Measurements from ENCODE around the gene SQSTM1.

DNA sequence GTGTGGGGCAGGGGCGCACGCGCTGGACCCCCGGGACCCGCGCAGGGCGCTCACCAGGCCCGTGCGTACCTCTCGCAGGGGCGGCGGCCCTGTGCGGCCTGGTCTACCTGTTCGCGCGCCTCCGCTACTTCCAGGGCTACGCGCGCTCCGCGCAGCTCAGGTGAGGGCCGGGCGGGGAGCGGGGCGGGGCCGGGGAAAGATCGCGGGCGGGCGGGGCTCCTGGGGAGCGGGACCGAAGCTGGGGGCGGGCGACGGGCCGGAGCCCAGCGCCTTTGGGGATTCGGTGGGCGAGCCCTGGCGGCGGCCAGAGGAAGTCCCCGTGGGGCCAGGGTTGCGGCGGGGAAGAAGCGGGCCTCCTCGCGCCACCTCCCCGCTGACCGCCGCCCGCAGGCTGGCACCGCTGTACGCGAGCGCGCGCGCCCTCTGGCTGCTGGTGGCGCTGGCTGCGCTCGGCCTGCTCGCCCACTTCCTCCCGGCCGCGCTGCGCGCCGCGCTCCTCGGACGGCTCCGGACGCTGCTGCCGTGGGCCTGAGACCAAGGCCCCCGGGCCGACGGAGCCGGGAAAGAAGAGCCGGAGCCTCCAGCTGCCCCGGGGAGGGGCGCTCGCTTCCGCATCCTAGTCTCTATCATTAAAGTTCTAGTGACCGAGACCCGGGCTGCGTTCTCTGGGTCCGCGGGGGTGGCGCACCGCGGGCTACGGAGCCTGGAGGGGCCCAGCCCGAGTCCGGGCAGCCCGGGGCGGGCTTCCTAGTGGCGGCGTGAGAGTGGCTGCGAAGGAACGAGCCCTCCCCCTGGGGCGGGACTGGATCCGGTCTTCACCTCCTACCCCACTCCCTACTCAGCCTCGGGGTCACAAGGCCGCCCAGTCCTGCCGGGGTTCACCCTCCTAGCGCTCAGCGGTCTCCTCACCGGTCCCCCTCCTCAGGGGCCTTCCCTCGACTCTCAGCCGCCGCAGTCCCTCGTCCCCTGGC, 24.6 kb upstream of the SQSTM1 start:
- TF ChIP-seq, protein P1, sequence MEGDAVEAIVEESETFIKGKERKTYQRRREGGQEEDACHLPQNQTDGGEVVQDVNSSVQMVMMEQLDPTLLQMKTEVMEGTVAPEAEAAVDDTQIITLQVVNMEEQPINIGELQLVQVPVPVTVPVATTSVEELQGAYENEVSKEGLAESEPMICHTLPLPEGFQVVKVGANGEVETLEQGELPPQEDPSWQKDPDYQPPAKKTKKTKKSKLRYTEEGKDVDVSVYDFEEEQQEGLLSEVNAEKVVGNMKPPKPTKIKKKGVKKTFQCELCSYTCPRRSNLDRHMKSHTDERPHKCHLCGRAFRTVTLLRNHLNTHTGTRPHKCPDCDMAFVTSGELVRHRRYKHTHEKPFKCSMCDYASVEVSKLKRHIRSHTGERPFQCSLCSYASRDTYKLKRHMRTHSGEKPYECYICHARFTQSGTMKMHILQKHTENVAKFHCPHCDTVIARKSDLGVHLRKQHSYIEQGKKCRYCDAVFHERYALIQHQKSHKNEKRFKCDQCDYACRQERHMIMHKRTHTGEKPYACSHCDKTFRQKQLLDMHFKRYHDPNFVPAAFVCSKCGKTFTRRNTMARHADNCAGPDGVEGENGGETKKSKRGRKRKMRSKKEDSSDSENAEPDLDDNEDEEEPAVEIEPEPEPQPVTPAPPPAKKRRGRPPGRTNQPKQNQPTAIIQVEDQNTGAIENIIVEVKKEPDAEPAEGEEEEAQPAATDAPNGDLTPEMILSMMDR (IDR thresholded peaks at IDR 0.05), result peak; percentile 64 to 97 (median 91)
- peak in 2 of 4 donors; percentile 36 to 45 for TF ChIP-seq POLR2A (IDR thresholded peaks at IDR 0.05)

Data from esophagus squamous epithelium (tissue), 4 donors.